OCI-LY7 (cell line): ENCODE measurements around the gene DIAPH2. TPM values are rescaled to one million over a fixed set of nuclear protein-coding genes. Genes with fewer than 3 reads are reported as not detected.

Experiments used
- BruUV-seq: library from RNA; stranded (reverse); fragments of 400-500 nt; replicated peaks from 2 replicates; lab custom pipeline; 2021; lab: Mats Ljungman, UMichigan
- CTCF ChIA-PET: fragments of 300-600 bp; sonication (Branson Sonifier 250); formaldehyde crosslinking; loops from one replicate; lab custom pipeline; 2022; ENCODE audit warnings: antibody characterized with exemption; ENCODE audit not compliant: unreplicated experiment; lab: Charles Lee
- POLR2A ChIA-PET: fragments of 300-600 bp; sonication (Branson Sonifier 250); formaldehyde crosslinking; loops from one replicate; lab custom pipeline; 2022; ENCODE audit warnings: antibody characterized with exemption; lab: Charles Lee
- DNase-seq: peaks from one replicate; pipeline ENCODE4 v3.0.0-alpha.2; 2015; ENCODE audit warnings: low spot score
- H2AFZ ChIP-seq: fragments of 200-600 bp; sonication (generic), shearing (Covaris generic); 2 replicates; pipeline ENCODE4 v1.6.1; 2014; ENCODE audit warnings: mild to moderate bottlenecking, antibody characterized with exemption, low read length, moderate library complexity
- H3K27ac ChIP-seq: fragments of 200-600 bp; sonication (generic); 2 replicates; pipeline ENCODE4 v1.5.1; 2014; ENCODE audit warnings: mixed run types, low read depth, mild to moderate bottlenecking, moderate library complexity, low read length, inconsistent platforms; ENCODE audit not compliant: poor library complexity, severe bottlenecking
- H3K36me3 ChIP-seq: fragments of 200-600 bp; sonication (generic); 2 replicates; pipeline ENCODE4 v1.6.1; 2014; ENCODE audit warnings: mild to moderate bottlenecking, antibody characterized with exemption, low read length, moderate library complexity, mixed read lengths; ENCODE audit not compliant: insufficient read depth
- H3K4me1 ChIP-seq: fragments of 200-600 bp; sonication (generic); 2 replicates; pipeline ENCODE4 v1.5.1; 2014; ENCODE audit warnings: mild to moderate bottlenecking, low read length; ENCODE audit not compliant: insufficient read depth, poor library complexity, severe bottlenecking
- H3K4me2 ChIP-seq: fragments of 200-600 bp; sonication (generic); 2 replicates; pipeline ENCODE4 v1.6.1; 2014; ENCODE audit warnings: mild to moderate bottlenecking, low read length
- H3K4me3 ChIP-seq: fragments of 200-600 bp; sonication (generic); 2 replicates; pipeline ENCODE4 v1.5.1; 2014; ENCODE audit warnings: mild to moderate bottlenecking, low read depth, low read length; ENCODE audit not compliant: poor library complexity, severe bottlenecking
- H3K79me2 ChIP-seq: fragments of 200-600 bp; sonication (generic); 2 replicates; pipeline ENCODE4 v1.6.1; 2016; ENCODE audit warnings: low read depth, mild to moderate bottlenecking, low read length, moderate library complexity, mixed read lengths; ENCODE audit not compliant: insufficient read depth
- H3K9me2 ChIP-seq: fragments of 200-600 bp; sonication (generic); 2 replicates; pipeline ENCODE4 v1.6.1; 2016; ENCODE audit warnings: mild to moderate bottlenecking, low read length, mixed read lengths; ENCODE audit not compliant: insufficient read depth
- H3K9me3 ChIP-seq: fragments of 200-600 bp; sonication (generic); 2 replicates; pipeline ENCODE4 v1.6.1; 2014; ENCODE audit warnings: mild to moderate bottlenecking, mixed run types, low read length, mixed read lengths
- H4K20me1 ChIP-seq: fragments of 200-600 bp; sonication (generic); 2 replicates; pipeline ENCODE4 v1.6.1; 2014; ENCODE audit warnings: mild to moderate bottlenecking, antibody characterized with exemption, low read length, moderate library complexity, mixed read lengths; ENCODE audit not compliant: insufficient read depth
- CTCF ChIP-seq: fragments of 200-600 bp; sonication (generic); conservative IDR thresholded peaks from 2 replicates; pipeline ENCODE4 v1.5.1; 2014; ENCODE audit warnings: mild to moderate bottlenecking, antibody characterized with exemption, low read length, moderate library complexity, mixed read lengths
- EZH2phosphoT487 ChIP-seq: fragments of 200-600 bp; sonication (generic); IDR thresholded peaks from 2 replicates; pipeline ENCODE4 v1.6.1; 2018; ENCODE audit warnings: low read depth, borderline replicate concordance, mild to moderate bottlenecking, mixed run types, antibody characterized with exemption, low read length, moderate library complexity, mixed read lengths
- intact Hi-C: fragments of 100-400 bp; cut with micrococcal nuclease; formaldehyde crosslinking; loops from one replicate; pipeline ENCODE4 v1.10.0; 2022; ENCODE audit not compliant: unreplicated experiment
- total RNA-seq, 2 experiments: library from RNA; depleted of rRNA in 1 of 2; stranded (reverse); fragments of >200 nt in 1 of 2; shearing (Covaris generic) in 1 of 2; gene quantifications; 2 replicates each; pipeline ENCODE4 v1.2.3, GENCODE V29; 2014 to 2022

DIAPH2 gene
- total RNA-seq, 2 experiments from 2014 or later = 21.3 to 21.5 TPM

GRCh38 chrX:97266406-97267121 lies 581.9 kb downstream of the DIAPH2 start:
- POLR2A ChIA-PET = interaction anchor here (0.6 kb wide), 2 partner anchors 52 to 365 kb away, joined by 3 read pairs; no protein-coding TSS in a partner anchor
- no peak for DNase-seq
- no peaks in the 10 kb centered on the region for H3K36me3 ChIP-seq

GRCh38 chrX:97267396-97268181 lies 582.9 kb downstream of the DIAPH2 start:
- POLR2A ChIA-PET = interaction anchor here (0.6 kb wide), 1 partner anchor 53 kb away, joined by 3 read pairs; no protein-coding TSS in a partner anchor
- Histone ChIP-seq H3K79me2 (no peaks in the 10 kb centered on the region), H2AFZ (no peak overlapping the region), H3K9me3 (no peaks in the 10 kb centered on the region), H4K20me1 (no peaks in the 10 kb centered on the region), H3K9me2 (no peaks in the 10 kb centered on the region), H3K4me2 (no peak overlapping the region), H3K4me1 (no peaks in the 10 kb centered on the region), H3K27ac (no peak overlapping the region), H3K4me3 (no peak overlapping the region), H3K36me3 (no peaks in the 10 kb centered on the region)
- TF ChIP-seq CTCF (no peak), EZH2phosphoT487 (no peak)
- CTCF ChIA-PET = no interaction called here
- DNase-seq = no peak
- BruUV-seq = no TSS peak
- intact Hi-C loops = no loop called here

More at GRCh38 chrX:97266406-97267121, 581.9 kb downstream of the DIAPH2 start:
- Histone ChIP-seq H3K4me1 (no peaks in the 10 kb centered on the region), H4K20me1 (no peaks in the 10 kb centered on the region), H3K9me3 (no peaks in the 10 kb centered on the region), H3K4me2 (no peak overlapping the region), H2AFZ (no peak overlapping the region), H3K9me2 (no peaks in the 10 kb centered on the region), H3K79me2 (no peaks in the 10 kb centered on the region), H3K4me3 (no peak overlapping the region), H3K27ac (no peak overlapping the region)
- CTCF ChIA-PET = no interaction called here
- TF ChIP-seq EZH2phosphoT487 (no peak), CTCF (no peak)
- intact Hi-C loops = no loop called here
- BruUV-seq = no TSS peak
